DND-41 (cell line): ENCODE results near the gene PERCC1.
A peak's percentile ranks its signal among the peaks of the same experiment; 100 is the strongest.

Experiments
- ATAC-seq: fragments of 200-7000 bp; cut with Tn5 transposase; 3 replicates; pipeline ENCODE4 v1.9.1; 2021; ENCODE audit warnings: low read depth; ENCODE audit not compliant: insufficient read depth
- DNase-seq: peaks from one replicate; pipeline ENCODE4 v3.0.0-alpha.2; 2020
- H2AFZ ChIP-seq: 2 replicates; pipeline ENCODE4 v1.6.0; 2012; ENCODE audit warnings: low read depth, low read length
- H3K27ac ChIP-seq: 2 replicates; pipeline ENCODE4 v1.5.1; 2012; ENCODE audit warnings: low read length, inconsistent platforms
- H3K27me3 ChIP-seq: fragments of 200-600 bp; sonication (generic); 2 replicates; pipeline ENCODE4 v1.6.0; 2012; ENCODE audit warnings: low read length, mild to moderate bottlenecking, inconsistent platforms; ENCODE audit not compliant: insufficient read depth, poor library complexity
- H3K36me3 ChIP-seq: 2 replicates; pipeline ENCODE4 v1.5.1; 2012; ENCODE audit warnings: low read length, inconsistent platforms; ENCODE audit not compliant: insufficient read depth
- H3K4me1 ChIP-seq: 2 replicates; pipeline ENCODE4 v1.5.1; 2012; ENCODE audit warnings: mild to moderate bottlenecking, low read length; ENCODE audit not compliant: insufficient read depth
- H3K4me2 ChIP-seq: 2 replicates; pipeline ENCODE4 v1.6.0; 2012; ENCODE audit warnings: mild to moderate bottlenecking, moderate library complexity, low read length, inconsistent platforms; ENCODE audit not compliant: insufficient read depth
- H3K4me3 ChIP-seq, 2 experiments: fragments of 200-600 bp in 1 of 2; shearing (Covaris generic) in 1 of 2; 2 replicates each; pipeline ENCODE4 v1.5.1; 2012 to 2016; ENCODE audit warnings: inconsistent platforms in 2 of 2, low read length in 2 of 2, mild to moderate bottlenecking in 2 of 2, low read depth in 1 of 2, moderate library complexity in 1 of 2
- H3K79me2 ChIP-seq: 2 replicates; pipeline ENCODE4 v1.6.0; 2012; ENCODE audit warnings: low read length, inconsistent platforms; ENCODE audit not compliant: insufficient read depth
- H3K9ac ChIP-seq: 2 replicates; pipeline ENCODE4 v1.6.0; 2012; ENCODE audit warnings: low read depth, mild to moderate bottlenecking, inconsistent platforms, low read length, moderate library complexity
- H3K9me3 ChIP-seq: 2 replicates; pipeline ENCODE4 v1.5.1; 2012; ENCODE audit warnings: low read length, moderate library complexity, mild to moderate bottlenecking, inconsistent platforms; ENCODE audit not compliant: insufficient read depth, severe bottlenecking
- H4K20me1 ChIP-seq: 2 replicates; pipeline ENCODE4 v1.6.0; 2012; ENCODE audit warnings: low read length; ENCODE audit not compliant: insufficient read depth
- CTCF ChIP-seq: IDR thresholded peaks from 2 replicates; pipeline ENCODE4 v1.5.1; 2012; ENCODE audit warnings: borderline replicate concordance, low read length, moderate library complexity, mild to moderate bottlenecking; ENCODE audit not compliant: poor library complexity, severe bottlenecking; ENCODE audit errors: extremely low read depth
- EZH2 ChIP-seq: IDR thresholded peaks from 3 replicates; pipeline ENCODE4 v1.6.1; 2012; ENCODE audit warnings: borderline replicate concordance, low read depth, mild to moderate bottlenecking, moderate library complexity, low read length, inconsistent platforms; ENCODE audit not compliant: severe bottlenecking

Gene PERCC1

GRCh38 chr16:1472974-1473373 lies 42.1 kb downstream of the PERCC1 start:
- TF ChIP-seq EZH2, result no peak
- no peak for TF ChIP-seq CTCF
- H3K79me2 ChIP-seq, result peaks cover 77% of the 10 kb centered on the region
- no peaks in the 10 kb centered on the region for H3K9me3 ChIP-seq
- H3K4me2 ChIP-seq, result peak overlapping the region; percentile 81
- no peaks in the 10 kb centered on the region for H3K27me3 ChIP-seq
- peaks cover 6% of the 10 kb centered on the region; the same call in 1 of the 2 replicates for H3K36me3 ChIP-seq
- H2AFZ ChIP-seq, result no peak overlapping the region
- no peak for DNase-seq
- ATAC-seq, result no peak
- no peak overlapping the region for H3K27ac ChIP-seq
- H3K9ac ChIP-seq, result no peak overlapping the region
- peaks cover 36% of the 10 kb centered on the region for H3K4me1 ChIP-seq
- peaks cover 30% of the 10 kb centered on the region for H4K20me1 ChIP-seq
- no peak overlapping the region for H3K4me3 ChIP-seq

DNA sequence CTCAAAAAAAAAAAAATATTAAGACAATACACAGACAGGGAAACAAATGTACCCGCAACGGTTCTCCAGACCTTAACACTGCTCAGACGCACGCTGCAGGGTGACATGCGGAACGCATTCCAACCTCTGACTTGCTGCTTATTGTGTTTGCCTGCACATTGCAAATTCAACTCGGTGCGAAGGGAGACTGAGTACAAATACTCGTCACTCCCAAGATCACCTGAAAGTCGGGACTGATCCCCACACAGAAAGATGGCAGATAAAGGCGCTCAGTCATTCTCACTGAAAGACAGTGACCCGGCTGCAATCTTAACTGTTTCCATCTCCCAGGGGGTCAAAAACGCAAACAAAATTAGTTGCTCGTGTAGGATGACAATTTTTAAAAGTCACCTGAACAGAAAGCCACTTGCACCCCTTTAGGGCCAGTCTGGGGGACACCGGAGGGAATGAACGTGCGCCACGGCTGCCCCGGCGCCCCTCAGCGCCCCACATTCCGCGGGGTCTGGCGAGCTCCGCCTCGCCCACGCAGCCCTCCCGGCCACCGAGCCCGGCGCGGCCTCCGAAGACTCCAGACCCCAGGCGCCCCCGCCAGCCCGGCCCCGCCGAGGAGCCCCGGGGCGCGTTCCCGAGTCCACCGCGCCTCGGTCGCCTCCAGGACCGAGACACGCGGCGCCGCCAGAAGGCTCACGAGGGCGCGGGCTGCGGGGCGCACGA lies 43.4 kb downstream of the PERCC1 start:
- no peak for DNase-seq
- Histone ChIP-seq H3K27ac (peak overlapping the region; percentile 81), H3K79me2 (peaks cover 66% of the 10 kb centered on the region), H3K36me3 (peaks cover 6% of the 10 kb centered on the region; the same call in 1 of the 2 replicates), H3K27me3 (no peaks in the 10 kb centered on the region), H3K4me1 (peaks cover 36% of the 10 kb centered on the region), H3K9me3 (no peaks in the 10 kb centered on the region), H3K4me3 (peak overlapping the region; percentile 94 to 97; a peak in 3 of 4 replicates), H3K4me2 (peak overlapping the region; percentile 81), H3K9ac (peak overlapping the region; percentile 100), H4K20me1 (peaks cover 25% of the 10 kb centered on the region), H2AFZ (peak overlapping the region; percentile 84)
- TF ChIP-seq CTCF (no peak), EZH2 (no peak)
- ATAC-seq, result no peak; the same call in 2 of the 3 replicates

DNA sequence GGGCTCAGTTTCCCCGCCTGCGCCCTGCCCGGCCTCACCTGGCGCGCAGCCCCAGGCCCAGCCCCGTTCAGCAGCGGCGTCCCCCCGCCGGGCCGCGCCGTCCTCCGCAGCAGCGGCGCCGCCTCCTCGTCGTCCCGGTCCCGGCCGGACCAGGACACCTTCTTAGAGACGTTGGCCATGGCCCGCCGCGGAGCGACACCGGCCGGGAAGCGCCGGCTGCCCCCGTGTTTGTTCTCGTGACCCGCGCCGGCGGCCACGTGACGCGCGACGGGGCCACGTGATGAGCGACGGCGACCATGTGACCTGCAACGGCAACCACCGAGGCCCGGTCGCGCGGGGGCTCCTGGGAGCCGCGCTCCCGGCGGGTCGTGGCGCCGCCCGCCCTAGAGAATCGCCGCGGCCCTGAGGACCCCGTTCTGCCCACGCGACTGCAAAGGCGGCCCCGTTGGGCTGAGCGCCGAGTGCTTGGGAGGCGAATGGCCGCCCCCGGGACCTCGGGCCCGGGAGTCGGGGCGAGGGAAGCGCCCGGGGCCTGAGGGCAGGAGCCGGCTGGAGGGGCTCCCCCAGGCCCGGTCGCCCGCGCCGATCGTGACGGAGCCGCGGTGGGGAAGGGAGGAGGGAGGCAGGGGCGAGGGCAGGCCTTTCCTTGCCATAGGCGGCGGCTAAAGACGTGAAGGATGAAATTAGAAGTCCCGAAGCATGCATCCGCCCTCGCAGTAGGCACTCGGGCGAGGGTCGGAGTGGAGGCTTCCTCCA lies 44.1 kb downstream of the PERCC1 start, which contains the start of gene CLCN7:
Gene CLCN7, minus strand, starts transcription at position 233 of the 756 bp plus-strand sequence. Its CDS starts 54 bp downstream, at position 179.
- peak within 1 kb of the TSS; percentile 100 for H3K9ac ChIP-seq
- peak within 1 kb of the TSS; percentile 96 for H3K27ac ChIP-seq
- H2AFZ ChIP-seq, result peak within 1 kb of the TSS; percentile 84
- H3K4me1 ChIP-seq, result peaks cover 36% of the 10 kb centered on the region
- peaks cover 6% of the 10 kb centered on the region; the same call in 1 of the 2 replicates for H3K36me3 ChIP-seq
- no peak for TF ChIP-seq CTCF
- TF ChIP-seq EZH2, result no peak
- DNase-seq, result peak; percentile 88
- H3K27me3 ChIP-seq, result no peaks in the 10 kb centered on the region
- H3K9me3 ChIP-seq, result no peaks in the 10 kb centered on the region
- H4K20me1 ChIP-seq, result peaks cover 20% of the 10 kb centered on the region
- peaks cover 58% of the 10 kb centered on the region for H3K79me2 ChIP-seq
- peak; percentile 88 for ATAC-seq
- peak within 1 kb of the TSS; percentile 94 to 97 for H3K4me3 ChIP-seq
- peak within 1 kb of the TSS; percentile 81 for H3K4me2 ChIP-seq
